Pancreas (tissue), 10 donors: ENCODE results near the gene RBM38. TPM values are rescaled to one million over a fixed set of nuclear protein-coding genes. Genes with fewer than 3 reads are reported as not detected.

Source experiments
- ATAC-seq, 4 donors: fragments of 200-7000 bp; cut with Tn5 transposase; one replicate each; pipeline versions ENCODE4 v1.8.0 to v1.9.1; 2020; ENCODE audit warnings: mild to moderate bottlenecking in 4 of 4, moderate library complexity in 4 of 4
- DNase-seq, 6 donors: peaks; one replicate each; pipeline ENCODE4 v3.0.0-alpha.2; 2020
- FAIRE-seq: peaks from 2 replicates; lab custom pipeline; 2012; peaks lifted over from hg19 to GRCh38; lab: Jason Lieb, UNC
- H3K27ac ChIP-seq, 4 donors: fragments of 200-600 bp; sonication (generic); 1 replicate in 3 of 4; 2 replicates in 1 of 4; pipeline versions ENCODE4 v1.5.0 to v1.8.0; 2020
- H3K27me3 ChIP-seq, 4 donors: fragments of 200-600 bp; one replicate each; pipeline ENCODE4 v1.8.0; 2021
- H3K36me3 ChIP-seq, 3 donors: fragments of 200-600 bp; sonication (generic) in 1 of 3; one replicate each; pipeline versions ENCODE4 v1.5.0 to v1.8.0; 2020 to 2021
- H3K4me1 ChIP-seq, 3 donors: fragments of 200-600 bp; one replicate each; pipeline ENCODE4 v1.8.0; 2021
- H3K4me3 ChIP-seq, 4 donors: fragments of 200-600 bp; sonication (generic) in 2 of 4; one replicate each; pipeline versions ENCODE4 v1.5.0 to v1.8.0; 2020 to 2021
- H3K9me3 ChIP-seq, 4 donors: fragments of 200-600 bp; one replicate each; pipeline ENCODE4 v1.8.0; 2021
- CTCF ChIP-seq, 4 donors: fragments of 200-600 bp; sonication (generic) in 3 of 4; IDR thresholded peaks; one replicate each; pipeline versions ENCODE4 v1.5.0 to v1.8.0; 2021; ENCODE audit warnings: antibody characterized with exemption in 4 of 4
- WGBS, 2 donors: extraction: QIAGEN DNeasy Blood & Tissue Kit; methylation state at CpG; one replicate each; pipeline ENCODE4 v1.1.7; 2013; 5-methylcytosine and 5-hydroxymethylcytosine counted together
- intact Hi-C, 3 donors: fragments of 100-400 bp; cut with DNase I; formaldehyde crosslinking; loops; one replicate each; pipeline versions ENCODE4 v1.11.1 to v1.14.2; 2022
- polyA plus RNA-seq, 2 donors: library from polyadenylated mRNA; stranded (reverse); fragments of 200-250 nt; gene quantifications; one replicate each; pipeline ENCODE4 v1.2.3, GENCODE V29; 2013
- total RNA-seq, 6 donors: library from RNA; stranded (reverse); fragmentation: NEBNext Ultra II Directional in 4 of 6; extraction: Animal tissue kit (Norgen Biotek cat#: 25700) in 4 of 6; gene quantifications; one replicate each; pipeline versions ENCODE4 v1.2.1 to v1.2.4, GENCODE V29; 2021 to 2023
- donor health status: healthy with polysubstance abuse.
- donor health status: DM: no; HTN: no; CAD: no; lungs with moderate emphysema.
- donor health status: DM: no; HTN: no; CAD: no.
- donor health status: control.
- donor health status: control.
- donor health status: Bipolar disorder and iron deficiency.
- donor health status: DM: yes; HTN: yes; CAD: no.
- donor health status: DM: no; HTN: no; CAD: no.
- donor health status: DM: no; HTN: no; CAD: no.
- donor health status: DM: yes; HTN: yes; CAD: no.

Gene RBM38
- total and polyA plus RNA-seq, 8 donors, result 3.9 to 13.1 (median 6.2) TPM

- H3K27me3 ChIP-seq, result no peaks in the 10 kb centered on the region
- FAIRE-seq (no peak), DNase-seq (peak in 1 of 6 donors; percentile 45), ATAC-seq (no peak)
- 88 to 93% methylated on average over 14 of the region's 14 CpGs for WGBS, 2 donors
- no peak for TF ChIP-seq CTCF (IDR thresholded peaks at IDR 0.05)
- H3K4me1 ChIP-seq, result peaks cover 0 to 5% (median 4%) of the 10 kb centered on the region in 3 donors
- H3K36me3 ChIP-seq, result no peaks in the 10 kb centered on the region
- H3K27ac ChIP-seq, result no peak overlapping the region
- no peak overlapping the region for H3K4me3 ChIP-seq
- intact Hi-C loops, result no loop called here
- H3K9me3 ChIP-seq, result no peaks in the 10 kb centered on the region
Measured at GRCh38 chr20:57433657-57434389, 42.6 kb downstream of the RBM38 start.

GRCh38 chr20:57434390-57434700 is 43.1 kb downstream of the RBM38 start:
- Histone ChIP-seq H3K27ac (no peak overlapping the region), H3K9me3 (no peaks in the 10 kb centered on the region), H3K36me3 (no peaks in the 10 kb centered on the region), H3K4me3 (no peak overlapping the region), H3K27me3 (no peaks in the 10 kb centered on the region), H3K4me1 (peaks cover 0 to 5% (median 4%) of the 10 kb centered on the region in 3 donors)
- DNase-seq (peak in 1 of 6 donors; percentile 55), ATAC-seq (no peak), FAIRE-seq (no peak)
- TF ChIP-seq CTCF (IDR thresholded peaks at IDR 0.05), result no peak
- WGBS, 2 donors, result 70 to 83% methylated on average over 9 of the region's 9 CpGs
- intact Hi-C loops, result no loop called here

GRCh38 chr20:57435105-57435497 is 43.9 kb downstream of the RBM38 start:
- intact Hi-C loops, result no loop called here
- FAIRE-seq, result no peak
- peaks cover 6 to 9% (median 8%) of the 10 kb centered on the region in 3 donors for H3K4me1 ChIP-seq

GRCh38 chr20:57435498-57436222 is 44.5 kb downstream of the RBM38 start:
- intact Hi-C loops, result no loop called here
- TF ChIP-seq CTCF (IDR thresholded peaks at IDR 0.05), result no peak
- Histone ChIP-seq H3K4me1 (peaks cover 11 to 15% (median 14%) of the 10 kb centered on the region in 3 donors), H3K27me3 (no peaks in the 10 kb centered on the region), H3K4me3 (no peak overlapping the region), H3K27ac (peak overlapping the region; percentile 69 to 83 (median 80)), H3K9me3 (no peaks in the 10 kb centered on the region), H3K36me3 (no peaks in the 10 kb centered on the region)
- 27 to 42% methylated on average over 25 of the region's 25 CpGs for WGBS, 2 donors
- peak; percentile 78 to 93 (median 85) for DNase-seq
- ATAC-seq, result peak; percentile 61 to 73 (median 68)
- FAIRE-seq, result no peak

More at GRCh38 chr20:57435105-57435497, 43.9 kb downstream of the RBM38 start:
- Histone ChIP-seq H3K9me3 (no peaks in the 10 kb centered on the region), H3K27ac (peak overlapping the region; percentile 60 to 81 (median 74)), H3K36me3 (no peaks in the 10 kb centered on the region), H3K4me3 (no peak overlapping the region), H3K27me3 (no peaks in the 10 kb centered on the region)
- no peak for TF ChIP-seq CTCF (IDR thresholded peaks at IDR 0.05)
- DNase-seq (no peak), ATAC-seq (no peak)
- 42 to 58% methylated on average over 10 of the region's 10 CpGs for WGBS, 2 donors

- H3K9me3 ChIP-seq, result no peaks in the 10 kb centered on the region
- no peak overlapping the region for H3K4me3 ChIP-seq
- peaks cover 17 to 20% (median 19%) of the 10 kb centered on the region in 3 donors for H3K4me1 ChIP-seq
- DNase-seq, result no peak
- H3K36me3 ChIP-seq, result no peaks in the 10 kb centered on the region
- intact Hi-C loops, result no loop called here
- no peak for TF ChIP-seq CTCF (IDR thresholded peaks at IDR 0.05)
- no peaks in the 10 kb centered on the region for H3K27me3 ChIP-seq
- peak overlapping the region; percentile 69 to 83 (median 80) for H3K27ac ChIP-seq
- FAIRE-seq, result no peak
- 70 to 76% methylated on average over 6 of the region's 6 CpGs for WGBS, 2 donors
- no peak for ATAC-seq
Measured at GRCh38 chr20:57436223-57436545, 45.0 kb downstream of the RBM38 start.
